IMR-90 (cell line): ENCODE measurements around the gene CD276. TPM values are rescaled to one million over a fixed set of nuclear protein-coding genes. Genes with fewer than 3 reads are reported as not detected.

ENCODE experiments used
- ATAC-seq: fragments of 200-7000 bp; cut with Tn5 transposase; 2 replicates; pipeline ENCODE4 v1.9.1; 2020; ENCODE audit warnings: low read depth, mild to moderate bottlenecking, moderate library complexity
- BruUV-seq: library from RNA; stranded (reverse); fragments of 400-500 nt; replicated peaks from 2 replicates; lab custom pipeline; 2021; lab: Mats Ljungman, UMichigan
- CTCF ChIA-PET: fragments of 300-600 bp; formaldehyde crosslinking; extraction: SDS; loops from one replicate; lab custom pipeline; 2021; ENCODE audit warnings: antibody characterized with exemption; lab: Yijun Ruan, JAX
- POLR2A ChIA-PET: fragments of 300-600 bp; sonication (Branson Sonifier 250); formaldehyde crosslinking; loops from one replicate; lab custom pipeline; 2022; ENCODE audit warnings: antibody characterized with exemption; ENCODE audit not compliant: unreplicated experiment; lab: Charles Lee
- DNase-seq: peaks from one replicate; pipeline ENCODE4 v3.0.0; 2013
- H2AFZ ChIP-seq: replicated peaks from 2 replicates; pipeline ENCODE3; 2013; ENCODE audit warnings: low read length, mild to moderate bottlenecking; ENCODE audit not compliant: poor library complexity
- H2AK5ac ChIP-seq: 2 replicates; pipeline ENCODE4 v1.6.1; 2013; ENCODE audit warnings: low read depth, low read length, inconsistent platforms
- H2AK9ac ChIP-seq: replicated peaks from 2 replicates; pipeline ENCODE3; 2013; ENCODE audit warnings: mild to moderate bottlenecking, low read depth, low read length, moderate library complexity; ENCODE audit not compliant: poor library complexity
- H2BK120ac ChIP-seq: 2 replicates; pipeline ENCODE4 v1.6.1; 2013; ENCODE audit warnings: low read depth, low read length, inconsistent platforms
- H2BK15ac ChIP-seq: 3 replicates; pipeline ENCODE4 v1.6.1; 2013; ENCODE audit warnings: low read depth, low read length, inconsistent platforms
- H2BK20ac ChIP-seq: 2 replicates; pipeline ENCODE4 v1.6.1; 2013; ENCODE audit warnings: low read depth, mild to moderate bottlenecking, inconsistent platforms, low read length, moderate library complexity
- H2BK5ac ChIP-seq: 2 replicates; pipeline ENCODE4 v1.6.1; 2013; ENCODE audit warnings: mild to moderate bottlenecking, low read depth, low read length, inconsistent platforms; ENCODE audit not compliant: poor library complexity, severe bottlenecking
- H3K14ac ChIP-seq: replicated peaks from 2 replicates; pipeline ENCODE4 v1.6.1; 2013; ENCODE audit warnings: low read depth, low read length, inconsistent platforms
- H3K18ac ChIP-seq: 2 replicates; pipeline ENCODE4 v1.6.1; 2013; ENCODE audit warnings: low read depth, low read length, control low read depth
- H3K23ac ChIP-seq: 2 replicates; pipeline ENCODE4 v1.6.1; 2013; ENCODE audit warnings: low read depth, low read length, inconsistent platforms
- H3K27ac ChIP-seq: 2 replicates; pipeline ENCODE4 v1.5.1; 2013; ENCODE audit warnings: mild to moderate bottlenecking, control low read depth, low read length; ENCODE audit not compliant: insufficient read depth
- H3K27me3 ChIP-seq: 2 replicates; pipeline ENCODE4 v1.6.1; 2013; ENCODE audit warnings: low read length; ENCODE audit not compliant: control insufficient read depth, insufficient read depth
- H3K36me3 ChIP-seq: 2 replicates; pipeline ENCODE4 v1.6.1; 2013; ENCODE audit warnings: low read length, mixed read lengths; ENCODE audit not compliant: control insufficient read depth, insufficient read depth
- H3K4ac ChIP-seq: 2 replicates; pipeline ENCODE4 v1.6.1; 2013; ENCODE audit warnings: low read depth, low read length, inconsistent platforms
- H3K4me1 ChIP-seq: 2 replicates; pipeline ENCODE4 v1.6.1; 2013; ENCODE audit warnings: low read length, mixed read lengths; ENCODE audit not compliant: control insufficient read depth, insufficient read depth
- H3K4me2 ChIP-seq: 2 replicates; pipeline ENCODE4 v1.6.1; 2013; ENCODE audit warnings: low read depth, mild to moderate bottlenecking, control low read depth, low read length, moderate library complexity
- H3K4me3 ChIP-seq: 2 replicates; pipeline ENCODE4 v1.5.1; 2013; ENCODE audit warnings: low read depth, mild to moderate bottlenecking, control low read depth, low read length, moderate library complexity; ENCODE audit not compliant: insufficient read depth
- H3K56ac ChIP-seq: 2 replicates; pipeline ENCODE4 v1.6.1; 2013; ENCODE audit warnings: low read length, inconsistent platforms; ENCODE audit not compliant: insufficient read depth; ENCODE audit errors: extremely low read depth
- H3K79me1 ChIP-seq, 2 experiments: 2 replicates each; pipeline ENCODE4 v1.6.1; 2013; ENCODE audit warnings: low read length in 2 of 2, inconsistent platforms in 1 of 2, low read depth in 1 of 2
- H3K9ac ChIP-seq: 2 replicates; pipeline ENCODE4 v1.6.1; 2013; ENCODE audit warnings: low read depth, low read length, control low read depth
- H3K9me1 ChIP-seq: 2 replicates; pipeline ENCODE4 v1.6.1; 2013; ENCODE audit warnings: low read length, inconsistent platforms; ENCODE audit not compliant: insufficient read depth
- H3K9me3 ChIP-seq: 2 replicates; pipeline ENCODE4 v1.6.1; 2013; ENCODE audit warnings: low read length; ENCODE audit not compliant: control insufficient read depth, insufficient read depth
- H4K20me1 ChIP-seq: 2 replicates; pipeline ENCODE4 v1.6.1; 2013; ENCODE audit warnings: low read length, inconsistent platforms; ENCODE audit not compliant: insufficient read depth
- H4K5ac ChIP-seq: 2 replicates; pipeline ENCODE4 v1.6.1; 2013; ENCODE audit warnings: mild to moderate bottlenecking, low read depth, low read length, control low read depth
- H4K8ac ChIP-seq, 2 experiments: 2 replicates each; pipeline ENCODE4 v1.6.1; 2013; ENCODE audit warnings: low read depth in 2 of 2, low read length in 2 of 2, control low read depth in 1 of 2, inconsistent platforms in 1 of 2
- H4K91ac ChIP-seq: 2 replicates; pipeline ENCODE4 v1.6.1; 2013; ENCODE audit warnings: low read depth, low read length, inconsistent platforms; ENCODE audit not compliant: insufficient read depth
- BHLHE40 ChIP-seq: fragments of 150-350 bp; IDR thresholded peaks from 2 replicates; pipeline ENCODE4 v1.6.1; 2016; ENCODE audit warnings: mild to moderate bottlenecking, low read depth, low read length
- CEBPB ChIP-seq: IDR thresholded peaks from 2 replicates; pipeline ENCODE4 v1.6.1; 2012; ENCODE audit warnings: low read depth, low read length, improper control_type of control experiment
- CHD1 ChIP-seq: IDR thresholded peaks from 2 replicates; pipeline ENCODE4 v1.6.1; 2012; ENCODE audit warnings: low read depth, low read length, improper control_type of control experiment
- CTCF ChIP-seq: conservative IDR thresholded peaks from 2 replicates; pipeline ENCODE4 v1.5.1; 2012; ENCODE audit warnings: mild to moderate bottlenecking, low read depth, low read length, improper control_type of control experiment
- FOS ChIP-seq: fragments of 150-350 bp; IDR thresholded peaks from 2 replicates; pipeline ENCODE4 v1.6.1; 2016; ENCODE audit warnings: low read depth, low read length
- MAFK ChIP-seq: IDR thresholded peaks from 2 replicates; pipeline ENCODE4 v1.6.1; 2012; ENCODE audit warnings: low read depth, low read length, improper control_type of control experiment
- NFE2L2 ChIP-seq: fragments of 150-350 bp; IDR thresholded peaks from 2 replicates; pipeline ENCODE4 v1.6.1; 2016; ENCODE audit warnings: low read depth, mild to moderate bottlenecking, low read length
- POLR2A ChIP-seq: IDR thresholded peaks from 2 replicates; pipeline ENCODE4 v1.6.1; 2012; ENCODE audit warnings: mild to moderate bottlenecking, low read depth, low read length
- RAD21 ChIP-seq: IDR thresholded peaks from 2 replicates; pipeline ENCODE4 v1.6.1; 2012; ENCODE audit warnings: low read length, improper control_type of control experiment
- RCOR1 ChIP-seq: IDR thresholded peaks from 2 replicates; pipeline ENCODE4 v1.6.1; 2012; ENCODE audit warnings: mild to moderate bottlenecking, low read length, improper control_type of control experiment; ENCODE audit not compliant: insufficient replicate concordance
- RFX5 ChIP-seq: IDR thresholded peaks from 2 replicates; pipeline ENCODE4 v1.8.0; 2012; ENCODE audit warnings: low read depth, mild to moderate bottlenecking, low read length, moderate library complexity
- SMC3 ChIP-seq: fragments of 150-350 bp; IDR thresholded peaks from 2 replicates; pipeline ENCODE4 v1.6.1; 2016; ENCODE audit warnings: low read depth, mild to moderate bottlenecking, antibody characterized with exemption, low read length, moderate library complexity
- WGBS, 2 experiments: methylation state at CpG; one replicate each; pipeline versions ENCODE4 v1.1.5 to v1.1.7; 2013; ENCODE audit warnings: missing lambda C conversion rate in 2 of 2; ENCODE audit not compliant: insufficient read length in 1 of 2; ENCODE audit errors: extremely low coverage in 2 of 2; 5-methylcytosine and 5-hydroxymethylcytosine counted together
- dilution Hi-C: fragments of 300-500 bp; cut with HindIII; formaldehyde crosslinking; loops from one replicate; pipeline ENCODE4 v1.14.3; 2018; ENCODE audit warnings: low sequenced_read_pairs; ENCODE audit not compliant: unreplicated experiment
- in situ Hi-C: fragments of 300-500 bp; cut with MboI; formaldehyde crosslinking; loops from 3 replicates; pipeline ENCODE4 v1.14.3; 2019; ENCODE audit warnings: low sequenced_read_pairs, inconsistent platforms, mixed read lengths
- intact Hi-C: fragments of 100-400 bp; cut with micrococcal nuclease; formaldehyde crosslinking; loops from 2 replicates; pipeline ENCODE4 v1.10.0; 2022
- polyA plus RNA-seq, 3 experiments: library from polyadenylated mRNA; depleted of rRNA; stranded (reverse); fragments of >200 nt; gene quantifications; 2 replicates each; pipeline ENCODE4 v1.2.3, GENCODE V29; 2012; ENCODE audit warnings: low replicate concordance in 1 of 3
- total RNA-seq: library from RNA; depleted of rRNA; stranded (reverse); fragments of >200 nt; gene quantifications from 2 replicates; pipeline ENCODE4 v1.2.3, GENCODE V29; 2012
- TF ChIP-seq, protein P1 (sequence below): fragments of 150-350 bp; IDR thresholded peaks from 2 replicates; pipeline ENCODE4 v1.6.1; 2017; ENCODE audit warnings: mild to moderate bottlenecking, antibody characterized with exemption, low read length, low read depth
- TF ChIP-seq, protein P2 (sequence below): fragments of 150-350 bp; IDR thresholded peaks from 2 replicates; pipeline ENCODE4 v1.6.1; 2016; ENCODE audit warnings: low read depth, mild to moderate bottlenecking, low read length, moderate library complexity, borderline replicate concordance

Gene CD276
- total and polyA plus RNA-seq, 2 of the 4 experiments (the other 2 are of a cell fraction), result 30.8 to 149 TPM

DNA sequence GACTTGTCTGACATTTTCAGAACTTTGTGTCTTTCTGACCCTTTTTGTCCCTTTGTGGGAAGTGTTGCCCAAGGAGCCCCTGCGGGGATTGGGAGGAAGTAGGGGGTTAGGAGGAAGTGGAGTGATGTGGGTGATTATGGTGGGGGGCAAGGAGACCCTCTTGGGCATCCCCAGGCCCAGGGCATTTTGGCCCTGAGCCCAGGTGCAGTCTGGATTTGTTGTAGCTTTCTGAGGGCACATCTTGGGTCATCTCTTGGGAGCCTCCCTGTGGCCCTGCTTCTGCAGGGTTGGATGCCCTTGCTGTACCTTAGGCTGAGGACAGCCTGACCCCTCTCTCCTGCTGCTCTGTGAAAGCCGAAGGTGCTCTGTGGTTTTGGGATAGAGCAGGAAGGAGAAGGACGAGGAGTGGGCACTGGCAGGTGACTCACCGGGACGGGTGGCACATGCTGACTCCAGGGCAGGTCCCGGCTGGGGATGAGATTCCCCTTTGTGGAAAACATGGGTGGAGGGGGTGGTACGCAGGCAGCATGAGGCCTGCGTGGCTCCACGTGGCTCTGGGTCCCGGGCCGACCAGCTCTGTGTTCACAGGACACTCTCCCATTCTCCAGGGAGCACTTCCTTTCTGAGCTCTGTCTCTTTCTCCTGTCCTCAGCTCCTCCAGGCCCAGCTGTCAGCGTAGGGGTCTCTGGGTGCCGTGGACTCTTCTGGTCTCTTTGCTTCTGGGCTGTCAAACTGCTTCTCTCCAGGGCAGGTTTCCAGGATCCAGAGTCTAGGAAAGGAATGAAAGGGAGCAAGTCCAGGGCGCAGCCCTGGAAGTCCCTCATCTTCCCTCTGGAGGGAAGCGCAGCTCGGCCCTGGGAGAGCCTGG is 11.8 kb downstream of the CD276 start:
- in situ Hi-C loops (loop anchor here (5.0 kb wide), 2 partner anchors 59 to 134 kb away; no protein-coding TSS in a partner anchor), dilution Hi-C loops (no loop called here)
- peaks cover 94% of the 10 kb centered on the region for H4K20me1 ChIP-seq
- TF ChIP-seq RAD21 (no peak), CTCF (no peak), RFX5 (no peak), CHD1 (no peak), NFE2L2 (no peak), FOS (no peak), RCOR1 (no peak), BHLHE40 (no peak), MAFK (no peak), CEBPB (no peak), SMC3 (no peak), POLR2A (no peak)
- TF ChIP-seq, protein P1, sequence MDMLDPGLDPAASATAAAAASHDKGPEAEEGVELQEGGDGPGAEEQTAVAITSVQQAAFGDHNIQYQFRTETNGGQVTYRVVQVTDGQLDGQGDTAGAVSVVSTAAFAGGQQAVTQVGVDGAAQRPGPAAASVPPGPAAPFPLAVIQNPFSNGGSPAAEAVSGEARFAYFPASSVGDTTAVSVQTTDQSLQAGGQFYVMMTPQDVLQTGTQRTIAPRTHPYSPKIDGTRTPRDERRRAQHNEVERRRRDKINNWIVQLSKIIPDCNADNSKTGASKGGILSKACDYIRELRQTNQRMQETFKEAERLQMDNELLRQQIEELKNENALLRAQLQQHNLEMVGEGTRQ, result no peak
- TF ChIP-seq, protein P2, sequence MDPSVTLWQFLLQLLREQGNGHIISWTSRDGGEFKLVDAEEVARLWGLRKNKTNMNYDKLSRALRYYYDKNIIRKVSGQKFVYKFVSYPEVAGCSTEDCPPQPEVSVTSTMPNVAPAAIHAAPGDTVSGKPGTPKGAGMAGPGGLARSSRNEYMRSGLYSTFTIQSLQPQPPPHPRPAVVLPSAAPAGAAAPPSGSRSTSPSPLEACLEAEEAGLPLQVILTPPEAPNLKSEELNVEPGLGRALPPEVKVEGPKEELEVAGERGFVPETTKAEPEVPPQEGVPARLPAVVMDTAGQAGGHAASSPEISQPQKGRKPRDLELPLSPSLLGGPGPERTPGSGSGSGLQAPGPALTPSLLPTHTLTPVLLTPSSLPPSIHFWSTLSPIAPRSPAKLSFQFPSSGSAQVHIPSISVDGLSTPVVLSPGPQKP, result no peak

More for the DNA sequence above, 11.8 kb downstream of the CD276 start:
- peaks cover 6% of the 10 kb centered on the region for H3K36me3 ChIP-seq
- H3K4me3 ChIP-seq, result no peak overlapping the region
- H3K79me1 ChIP-seq, result peaks cover 34 to 93% of the 10 kb centered on the region in 2 experiments
- peak overlapping the region in 1 of 2 experiments; percentile 60; a peak in 1 of 4 replicates for H4K8ac ChIP-seq
- peaks cover 43% of the 10 kb centered on the region for H3K9me1 ChIP-seq
- no peaks in the 10 kb centered on the region for H3K9me3 ChIP-seq
- BruUV-seq, result no TSS peak
- no peak overlapping the region for H3K18ac ChIP-seq
- H3K56ac ChIP-seq, result no peak overlapping the region
- H2AFZ ChIP-seq, result no peak overlapping the region
- no peak overlapping the region; the same call in 1 of the 2 replicates for H3K27ac ChIP-seq
- H3K4ac ChIP-seq, result peak overlapping the region; percentile 73
- no peak overlapping the region for H2BK15ac ChIP-seq
- H3K9ac ChIP-seq, result no peak overlapping the region
- peak overlapping the region; percentile 14 for H2BK5ac ChIP-seq
- H3K14ac ChIP-seq, result peak overlapping the region; percentile 35; the same call in 1 of the 2 replicates
- no peak overlapping the region for H4K91ac ChIP-seq
- no peak overlapping the region for H4K5ac ChIP-seq
- H2BK20ac ChIP-seq, result 0 out of 2 replicates have a peak overlapping the region, but pooled peaks have one; percentile 17
- peak overlapping the region; percentile 28; the same call in 1 of the 2 replicates for H2BK120ac ChIP-seq
- intact Hi-C loops, result no loop called here
- no peak overlapping the region for H3K4me2 ChIP-seq
- H3K23ac ChIP-seq, result peak overlapping the region; percentile 65; the same call in 1 of the 2 replicates
- ChIA-PET POLR2A (no interaction called here), CTCF (interaction anchor here (1.6 kb wide), 1 partner anchor 18 kb away, joined by 4 read pairs; no protein-coding TSS in a partner anchor)
- DNase-seq, result no peak
- no peak overlapping the region for H2AK9ac ChIP-seq
- 100% methylated on average over 1 of the region's 16 CpGs; no CpG with 5 or more reads in 1 of the 2 experiments for WGBS, 2 experiments
- H3K4me1 ChIP-seq, result peaks cover 25% of the 10 kb centered on the region
- peak overlapping the region; percentile 59; the same call in 1 of the 2 replicates for H2AK5ac ChIP-seq
- no peaks in the 10 kb centered on the region for H3K27me3 ChIP-seq
- no peak for ATAC-seq
